Body of pancreas (tissue), 4 donors: ENCODE measurements around the gene TPCN2. TPM values are rescaled to one million over a fixed set of nuclear protein-coding genes. Genes with fewer than 3 reads are reported as not detected.

Experiments used
- ATAC-seq: fragments of 150-250 bp; one replicate; pipeline ENCODE4 v1.9.1; 2016
- DNase-seq, 4 donors: peaks; one replicate each; pipeline ENCODE4 v3.0.0-alpha.2; 2019
- H3K27ac ChIP-seq, 4 donors: fragments of 200-600 bp; sonication (generic); 1 replicate in 3 of 4; 2 replicates in 1 of 4; pipeline versions ENCODE4 v1.5.1 to v1.6.1; 2016 to 2019; ENCODE audit warnings: mild to moderate bottlenecking in 1 of 4, mixed read lengths in 1 of 4, moderate library complexity in 1 of 4
- H3K27me3 ChIP-seq, 2 donors: fragments of 200-600 bp; sonication (generic); one replicate each; pipeline ENCODE4 v1.6.0; 2016; ENCODE audit warnings: mild to moderate bottlenecking in 1 of 2
- H3K36me3 ChIP-seq, 2 donors: fragments of 200-600 bp; sonication (generic); replicated peaks in 1 of 2; 2 replicates each; pipeline ENCODE4 v1.5.1; 2016; ENCODE audit warnings: low read depth in 2 of 2; ENCODE audit not compliant: insufficient read depth in 1 of 2
- H3K4me1 ChIP-seq: fragments of 200-600 bp; sonication (generic); one replicate; pipeline ENCODE4 v1.6.0; 2016
- H3K4me3 ChIP-seq, 2 donors: fragments of 200-600 bp; sonication (generic); 1 replicate in 1 of 2; 2 replicates in 1 of 2; pipeline ENCODE4 v1.5.1; 2016 to 2019
- H3K9me3 ChIP-seq, 3 donors: fragments of 200-600 bp; sonication (generic); 1 replicate in 2 of 3; 2 replicates in 1 of 3; pipeline ENCODE4 v1.5.1; 2016
- CTCF ChIP-seq, 7 experiments: fragments of 450-650 bp in 4 of 7; fragments of 200-600 bp in 3 of 7; sonication (generic) in 3 of 7; IDR thresholded peaks; one replicate each; pipeline ENCODE4 v1.5.1; 2016 to 2019; ENCODE audit warnings: antibody characterized with exemption in 7 of 7
- POLR2A ChIP-seq, 3 donors: fragments of 450-650 bp; IDR thresholded peaks; one replicate each; pipeline ENCODE4 v1.6.1; 2016; ENCODE audit warnings: antibody characterized with exemption in 3 of 3, mild to moderate bottlenecking in 2 of 3
- WGBS, 2 donors: methylation state at CpG; one replicate each; pipeline ENCODE4 v1.1.5; 2017; 5-methylcytosine and 5-hydroxymethylcytosine counted together
- intact Hi-C: fragments of 100-400 bp; cut with DNase I; formaldehyde crosslinking; loops from one replicate; pipeline ENCODE4 v1.15.1; 2023
- total RNA-seq, 2 donors: library from RNA; depleted of rRNA; stranded (reverse); fragments of >200 nt; gene quantifications; one replicate each; pipeline ENCODE4 v1.1.0, GENCODE V29; 2016

Gene TPCN2
- total RNA-seq, 2 donors from 2014 or later = 10.9 to 18.9 TPM

- peaks cover 7% of the 10 kb centered on the region for H3K4me1 ChIP-seq
- no peaks in the 10 kb centered on the region for H3K36me3 ChIP-seq
- DNase-seq (no peak), ATAC-seq (no peak)
- TF ChIP-seq CTCF (IDR thresholded peaks at IDR 0.05) = no peak
- TF ChIP-seq POLR2A (IDR thresholded peaks at IDR 0.05) = no peak
- no peaks in the 10 kb centered on the region for H3K9me3 ChIP-seq
- intact Hi-C loops = no loop called here
- no peak overlapping the region for H3K4me3 ChIP-seq
- WGBS, 2 donors = 93 to 96% methylated on average over 1 of the region's 1 CpG
- no peak overlapping the region for H3K27ac ChIP-seq
- H3K27me3 ChIP-seq = no peaks in the 10 kb centered on the region
These were observed 115.1 kb downstream of the TPCN2 start for GRCh38 chr11:69163842-69164241.

GRCh38 chr11:69164824-69165223 is 116.1 kb downstream of the TPCN2 start:
- intact Hi-C loops = no loop called here
- Histone ChIP-seq H3K36me3 (no peaks in the 10 kb centered on the region), H3K27ac (no peak overlapping the region), H3K4me3 (no peak overlapping the region), H3K4me1 (peaks cover 7% of the 10 kb centered on the region), H3K27me3 (no peaks in the 10 kb centered on the region), H3K9me3 (no peaks in the 10 kb centered on the region)
- TF ChIP-seq CTCF (IDR thresholded peaks at IDR 0.05) (no peak), POLR2A (IDR thresholded peaks at IDR 0.05) (no peak)
- WGBS, 2 donors = 79 to 81% methylated on average over 10 of the region's 10 CpGs
- no peak for DNase-seq
- ATAC-seq = no peak

GRCh38 chr11:69165775-69166174 is 117.0 kb downstream of the TPCN2 start:
- Histone ChIP-seq H3K27me3 (no peaks in the 10 kb centered on the region), H3K36me3 (no peaks in the 10 kb centered on the region), H3K4me1 (peaks cover 7% of the 10 kb centered on the region), H3K27ac (no peak overlapping the region), H3K9me3 (no peaks in the 10 kb centered on the region), H3K4me3 (no peak overlapping the region)
- intact Hi-C loops = no loop called here
- 58 to 82% methylated on average over 1 to 2 of the region's 2 CpGs for WGBS, 2 donors
- no peak for TF ChIP-seq CTCF (IDR thresholded peaks at IDR 0.05)
- no peak for TF ChIP-seq POLR2A (IDR thresholded peaks at IDR 0.05)
- DNase-seq = no peak
- ATAC-seq = no peak

- Histone ChIP-seq H3K27ac (no peak overlapping the region), H3K27me3 (no peaks in the 10 kb centered on the region), H3K36me3 (no peaks in the 10 kb centered on the region), H3K9me3 (no peaks in the 10 kb centered on the region), H3K4me3 (no peak overlapping the region), H3K4me1 (peaks cover 7% of the 10 kb centered on the region)
- ATAC-seq (peak; percentile 68), DNase-seq (peak in 3 of 4 donors; percentile 9 to 28 (median 22))
- no peak for TF ChIP-seq POLR2A (IDR thresholded peaks at IDR 0.05)
- no peak for TF ChIP-seq CTCF (IDR thresholded peaks at IDR 0.05)
- WGBS, 2 donors = 54 to 66% methylated on average over 18 to 21 of the region's 21 CpGs
- intact Hi-C loops = no loop called here
These were observed 117.7 kb downstream of the TPCN2 start for GRCh38 chr11:69166218-69167115.
